Fibroblast of lung (primary cell): ENCODE measurements around the gene SNX8. TPM values are rescaled to one million over a fixed set of nuclear protein-coding genes. Genes with fewer than 3 reads are reported as not detected.

ENCODE experiments used
- DNase-seq, 2 donors: peaks; one replicate each; pipeline versions ENCODE4 v3.0.0 to v3.0.0-alpha.2; 2010; ENCODE audit warnings: low read depth in 2 of 2
- H2AFZ ChIP-seq: 2 replicates; pipeline ENCODE4 v1.5.1; 2012; ENCODE audit warnings: low read length, control low read depth, inconsistent platforms
- H3K27ac ChIP-seq: 2 replicates; pipeline ENCODE4 v1.5.1; 2011; ENCODE audit warnings: low read length, control low read depth; ENCODE audit not compliant: insufficient read depth
- H3K27me3 ChIP-seq: 2 replicates; pipeline ENCODE4 v1.5.1; 2011; ENCODE audit warnings: mild to moderate bottlenecking, low read length; ENCODE audit not compliant: control insufficient read depth, insufficient read depth
- H3K36me3 ChIP-seq: 2 replicates; pipeline ENCODE4 v1.5.1; 2011; ENCODE audit warnings: low read length; ENCODE audit not compliant: control insufficient read depth, insufficient read depth
- H3K4me1 ChIP-seq: 2 replicates; pipeline ENCODE4 v1.5.1; 2011; ENCODE audit warnings: low read length; ENCODE audit not compliant: control insufficient read depth, insufficient read depth; ENCODE audit errors: extremely low read depth
- H3K4me2 ChIP-seq: 2 replicates; pipeline ENCODE4 v1.5.1; 2011; ENCODE audit warnings: low read length, control low read depth; ENCODE audit not compliant: insufficient read depth; ENCODE audit errors: extremely low read depth
- H3K4me3 ChIP-seq, 4 experiments: fragments of 200-600 bp in 1 of 4; sonication (generic) in 1 of 4; replicated peaks in 1 of 4; 2 replicates each; pipeline ENCODE4 v1.5.1; 2011 to 2016; ENCODE audit warnings: low read length in 4 of 4, low read depth in 3 of 4, mild to moderate bottlenecking in 3 of 4, control low read depth in 2 of 4, inconsistent platforms in 1 of 4, mixed read lengths in 1 of 4; ENCODE audit not compliant: insufficient read depth in 1 of 4; ENCODE audit errors: control extremely low read depth in 1 of 4
- H3K79me2 ChIP-seq: 2 replicates; pipeline ENCODE4 v1.5.1; 2012; ENCODE audit warnings: mild to moderate bottlenecking, low read length, inconsistent platforms; ENCODE audit not compliant: control insufficient read depth, insufficient read depth
- H3K9ac ChIP-seq: 2 replicates; pipeline ENCODE4 v1.5.1; 2011; ENCODE audit warnings: mild to moderate bottlenecking, low read length, control low read depth; ENCODE audit not compliant: insufficient read depth
- H3K9me3 ChIP-seq: 2 replicates; pipeline ENCODE4 v1.5.1; 2012; ENCODE audit warnings: low read depth, low read length; ENCODE audit not compliant: control insufficient read depth, insufficient read depth
- H4K20me1 ChIP-seq: 2 replicates; pipeline ENCODE4 v1.5.1; 2011; ENCODE audit warnings: low read length; ENCODE audit not compliant: control insufficient read depth, insufficient read depth; ENCODE audit errors: extremely low read depth
- EZH2 ChIP-seq: IDR thresholded peaks from 2 replicates; pipeline ENCODE4 v1.5.1; 2012; ENCODE audit warnings: low read length, control low read depth, mild to moderate bottlenecking; ENCODE audit errors: missing control alignments
- polyA plus RNA-seq, 2 donors: library from polyadenylated mRNA; depleted of rRNA in 1 of 2; stranded (reverse) in 1 of 2; unstranded in 1 of 2; fragments of >200 nt; gene quantifications; 2 replicates each; pipeline ENCODE4 v1.2.1, GENCODE V29; 2011 to 2012; ENCODE audit warnings: missing spikeins in 1 of 2
- total RNA-seq: library from RNA; depleted of rRNA; stranded (reverse); fragments of >200 nt; gene quantifications from 2 replicates; pipeline ENCODE4 v1.2.1, GENCODE V29; 2014
- TF ChIP-seq, protein P1 (sequence below), 2 donors: IDR thresholded peaks in 1 of 2; conservative IDR thresholded peaks in 1 of 2; 1 replicate in 1 of 2; 2 replicates in 1 of 2; pipeline ENCODE4 v1.5.1; 2011 to 2012; ENCODE audit warnings: low read length in 2 of 2, control low read depth in 1 of 2, inconsistent platforms in 1 of 2, low read depth in 1 of 2, mild to moderate bottlenecking in 1 of 2

The SNX8 gene
- total and polyA plus RNA-seq, 2 donors (not counting 1 experiment from before 2014, with no cell fraction given) = 13.2 to 27.4 TPM

DNA sequence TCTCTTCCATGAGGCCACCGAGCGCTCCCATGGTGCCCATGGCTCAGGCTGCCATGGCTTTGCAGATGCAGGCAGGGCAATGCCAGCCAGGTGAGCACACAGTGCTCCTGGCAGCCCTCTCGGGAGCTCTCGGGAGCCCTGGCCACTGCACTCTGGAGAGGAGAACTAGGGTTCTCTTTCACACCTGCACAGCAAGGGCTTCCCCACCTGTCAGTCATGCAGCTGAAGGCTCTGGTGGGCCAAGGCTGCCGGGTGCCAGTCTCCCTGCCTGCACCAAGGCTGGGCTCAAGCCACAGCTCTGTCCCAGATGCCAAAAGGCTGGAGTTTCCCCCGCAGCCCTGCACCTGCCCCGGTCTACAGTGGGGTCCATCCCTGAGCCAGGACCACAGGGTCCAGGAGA, 39.6 kb downstream of the SNX8 start:
- Histone ChIP-seq H3K9me3 (no peaks in the 10 kb centered on the region), H3K27me3 (no peaks in the 10 kb centered on the region), H3K9ac (no peak overlapping the region), H3K4me3 (no peak overlapping the region), H3K36me3 (peaks cover 2% of the 10 kb centered on the region), H3K79me2 (peaks cover 2% of the 10 kb centered on the region), H3K27ac (no peak overlapping the region), H2AFZ (no peak overlapping the region), H3K4me1 (peaks cover under 1% of the 10 kb centered on the region), H3K4me2 (no peak overlapping the region), H4K20me1 (no peaks in the 10 kb centered on the region)
- TF ChIP-seq EZH2 = no peak
- TF ChIP-seq, protein P1, sequence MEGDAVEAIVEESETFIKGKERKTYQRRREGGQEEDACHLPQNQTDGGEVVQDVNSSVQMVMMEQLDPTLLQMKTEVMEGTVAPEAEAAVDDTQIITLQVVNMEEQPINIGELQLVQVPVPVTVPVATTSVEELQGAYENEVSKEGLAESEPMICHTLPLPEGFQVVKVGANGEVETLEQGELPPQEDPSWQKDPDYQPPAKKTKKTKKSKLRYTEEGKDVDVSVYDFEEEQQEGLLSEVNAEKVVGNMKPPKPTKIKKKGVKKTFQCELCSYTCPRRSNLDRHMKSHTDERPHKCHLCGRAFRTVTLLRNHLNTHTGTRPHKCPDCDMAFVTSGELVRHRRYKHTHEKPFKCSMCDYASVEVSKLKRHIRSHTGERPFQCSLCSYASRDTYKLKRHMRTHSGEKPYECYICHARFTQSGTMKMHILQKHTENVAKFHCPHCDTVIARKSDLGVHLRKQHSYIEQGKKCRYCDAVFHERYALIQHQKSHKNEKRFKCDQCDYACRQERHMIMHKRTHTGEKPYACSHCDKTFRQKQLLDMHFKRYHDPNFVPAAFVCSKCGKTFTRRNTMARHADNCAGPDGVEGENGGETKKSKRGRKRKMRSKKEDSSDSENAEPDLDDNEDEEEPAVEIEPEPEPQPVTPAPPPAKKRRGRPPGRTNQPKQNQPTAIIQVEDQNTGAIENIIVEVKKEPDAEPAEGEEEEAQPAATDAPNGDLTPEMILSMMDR (conservative IDR thresholded peaks at IDR 0.05 in 1 of 2, IDR thresholded peaks at IDR 0.05 in 1 of 2; ENCODE audit: low read depth in 1 of 2, low read length in 2 of 2) = no peak
- no peak for DNase-seq

DNA sequence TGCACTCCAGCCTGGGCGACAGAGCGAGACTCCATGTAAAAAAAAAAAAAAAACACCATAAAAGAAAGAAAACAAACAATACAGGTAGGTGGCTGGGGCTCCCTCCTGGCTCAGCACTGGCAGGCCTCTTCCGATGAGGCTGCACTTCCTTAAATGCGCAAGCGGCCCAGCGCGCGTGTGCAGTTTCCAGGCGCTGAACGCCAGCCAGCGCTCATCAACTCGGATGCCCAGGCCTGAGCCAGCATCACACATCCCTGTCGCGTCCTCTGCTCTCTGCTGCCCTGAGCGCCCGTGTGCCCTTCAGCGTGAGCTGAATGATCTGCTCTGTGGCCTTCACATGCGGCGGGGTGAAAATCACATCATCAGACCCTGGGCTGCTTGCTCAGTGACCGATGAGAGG, 40.4 kb downstream of the SNX8 start:
- peaks cover 2% of the 10 kb centered on the region for H3K36me3 ChIP-seq
- H3K4me2 ChIP-seq = no peak overlapping the region
- H3K27ac ChIP-seq = no peak overlapping the region
- no peak overlapping the region for H2AFZ ChIP-seq
- no peaks in the 10 kb centered on the region for H3K79me2 ChIP-seq
- no peaks in the 10 kb centered on the region for H3K27me3 ChIP-seq
- H3K9me3 ChIP-seq = no peaks in the 10 kb centered on the region
- H4K20me1 ChIP-seq = no peaks in the 10 kb centered on the region
- H3K4me3 ChIP-seq = no peak overlapping the region
- no peak overlapping the region for H3K9ac ChIP-seq
- TF ChIP-seq EZH2 = no peak
- TF ChIP-seq, protein P1 (conservative IDR thresholded peaks at IDR 0.05 in 1 of 2, IDR thresholded peaks at IDR 0.05 in 1 of 2; ENCODE audit: low read depth in 1 of 2, low read length in 2 of 2) = no peak
- no peaks in the 10 kb centered on the region for H3K4me1 ChIP-seq
- DNase-seq = no peak

DNA sequence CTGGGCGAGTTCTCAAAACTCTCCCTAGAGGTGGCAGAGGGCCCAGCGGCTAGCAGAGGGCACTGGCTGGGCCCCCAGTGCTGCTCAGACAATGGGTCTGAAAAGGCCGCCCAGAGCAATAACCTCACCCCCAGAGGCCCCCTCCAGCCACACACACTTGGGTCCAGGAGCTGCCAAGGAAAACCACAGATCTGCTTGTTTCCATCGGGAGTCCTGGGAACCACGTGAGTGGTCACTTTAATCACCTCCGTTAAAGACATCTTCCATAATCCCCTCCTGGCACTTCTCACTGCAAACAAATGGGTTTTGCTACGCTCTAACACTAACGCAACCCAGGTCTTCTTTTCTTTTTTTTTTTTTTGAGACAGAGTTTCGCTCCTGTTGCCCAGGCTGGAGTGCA, 42.2 kb downstream of the SNX8 start:
- Histone ChIP-seq H3K4me2 (no peak overlapping the region), H3K79me2 (no peaks in the 10 kb centered on the region), H3K4me1 (no peaks in the 10 kb centered on the region), H4K20me1 (no peaks in the 10 kb centered on the region), H3K36me3 (peaks cover 2% of the 10 kb centered on the region), H3K9ac (no peak overlapping the region), H2AFZ (no peak overlapping the region), H3K9me3 (no peaks in the 10 kb centered on the region), H3K4me3 (no peak overlapping the region), H3K27me3 (no peaks in the 10 kb centered on the region), H3K27ac (no peak overlapping the region)
- TF ChIP-seq, protein P1 (conservative IDR thresholded peaks at IDR 0.05 in 1 of 2, IDR thresholded peaks at IDR 0.05 in 1 of 2; ENCODE audit: low read depth in 1 of 2, low read length in 2 of 2) = no peak
- no peak for TF ChIP-seq EZH2
- DNase-seq = no peak
